Right lobe of liver (tissue), 4 donors: ENCODE results near the gene PPM1B.

Experiments
- CTCF ChIP-seq, 4 donors: fragments of 200-600 bp in 3 of 4; fragments of 450-650 bp in 1 of 4; IDR thresholded peaks; one replicate each; pipeline versions ENCODE4 v1.5.1 to v1.8.0; 2016 to 2022; ENCODE audit warnings: antibody characterized with exemption in 4 of 4, mild to moderate bottlenecking in 2 of 4
- POLR2A ChIP-seq: fragments of 450-650 bp; IDR thresholded peaks from one replicate; pipeline ENCODE4 v1.6.1; 2017; ENCODE audit warnings: antibody characterized with exemption, mild to moderate bottlenecking
- donor health status: DM: no; HTN: no; CAD: no.
- donor health status: DM: no; HTN: no; CAD: no.
- donor health status: DM: no; HTN: yes; CAD: no.

DNA sequence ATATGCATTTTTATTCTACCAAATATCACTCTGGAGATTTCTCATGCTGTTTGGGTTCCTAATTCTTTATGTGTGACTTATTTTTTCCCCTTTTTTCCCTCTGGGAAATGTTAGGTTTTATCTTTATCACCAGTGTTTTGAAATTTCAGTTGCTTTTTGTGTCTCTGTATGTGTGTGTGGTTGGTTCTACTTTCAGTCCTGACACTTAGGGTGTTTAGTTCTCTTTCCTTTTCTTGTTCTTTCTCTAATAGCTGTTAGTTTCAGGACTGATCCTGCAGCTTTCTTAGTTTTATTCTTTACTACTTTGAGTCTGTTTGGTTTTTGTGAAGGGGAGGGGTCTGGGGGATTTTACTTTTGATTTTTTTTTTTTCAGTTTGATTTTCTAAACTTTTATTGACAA lies 23.1 kb downstream of the PPM1B start:
- no peak for TF ChIP-seq CTCF (IDR thresholded peaks at IDR 0.05)
- no peak for TF ChIP-seq POLR2A
